Upper lobe of left lung (tissue), 4 donors: ENCODE measurements around the gene SLX4IP.

ENCODE experiments used
- CTCF ChIP-seq, 6 experiments: fragments of 450-650 bp in 4 of 6; fragments of 200-600 bp in 2 of 6; sonication (generic) in 2 of 6; IDR thresholded peaks; one replicate each; pipeline ENCODE4 v1.5.1; 2016 to 2019; ENCODE audit warnings: antibody characterized with exemption in 6 of 6
- EP300 ChIP-seq, 4 donors: sonication (generic); formaldehyde crosslinking; IDR thresholded peaks; one replicate each; pipeline ENCODE4 v1.5.1; 2017; ENCODE audit warnings: antibody characterized with exemption in 4 of 4, control low read depth in 2 of 4
- POLR2A ChIP-seq, 4 donors: fragments of 450-650 bp; IDR thresholded peaks; one replicate each; pipeline ENCODE4 v1.5.1; 2016 to 2017; ENCODE audit warnings: antibody characterized with exemption in 4 of 4, mild to moderate bottlenecking in 2 of 4

- TF ChIP-seq CTCF (IDR thresholded peaks at IDR 0.05) (no peak), EP300 (IDR thresholded peaks at IDR 0.05) (no peak), POLR2A (IDR thresholded peaks at IDR 0.05) (no peak)
These were observed 8.8 kb downstream of the SLX4IP start for GRCh38 chr20:10443936-10444335.
